Breast epithelium (tissue), 4 donors: ENCODE results near the gene COL5A1. TPM values are rescaled to one million over a fixed set of nuclear protein-coding genes. Genes with fewer than 3 reads are reported as not detected.

Source experiments
- DNase-seq, 2 donors: peaks; one replicate each; pipeline ENCODE4 v3.0.0-alpha.2; 2019; ENCODE audit warnings: low spot score in 2 of 2
- H3K27ac ChIP-seq, 2 donors: fragments of 200-600 bp; sonication (generic) in 1 of 2; one replicate each; pipeline ENCODE4 v1.5.1; 2016 to 2019; ENCODE audit warnings: mild to moderate bottlenecking in 1 of 2
- H3K27me3 ChIP-seq, 2 donors: fragments of 200-600 bp; sonication (generic) in 1 of 2; one replicate each; pipeline versions ENCODE4 v1.5.1 to v1.6.0; 2017 to 2019; ENCODE audit warnings: control low read depth in 1 of 2, mild to moderate bottlenecking in 1 of 2
- H3K36me3 ChIP-seq: fragments of 200-600 bp; one replicate; pipeline ENCODE4 v1.5.1; 2019
- H3K4me1 ChIP-seq, 2 donors: fragments of 200-600 bp; sonication (generic); one replicate each; pipeline ENCODE4 v1.5.1; 2016 to 2019; ENCODE audit warnings: control low read depth in 1 of 2
- H3K4me3 ChIP-seq, 3 donors: fragments of 200-600 bp; sonication (generic); 1 replicate in 2 of 3; 2 replicates in 1 of 3; pipeline ENCODE4 v1.5.1; 2016 to 2019; ENCODE audit warnings: mild to moderate bottlenecking in 3 of 3, moderate library complexity in 2 of 3
- H3K9me3 ChIP-seq, 2 donors: fragments of 200-600 bp; sonication (generic) in 1 of 2; one replicate each; pipeline ENCODE4 v1.5.1; 2016 to 2019; ENCODE audit warnings: control low read depth in 1 of 2
- CTCF ChIP-seq, 3 donors: fragments of 450-650 bp; IDR thresholded peaks; one replicate each; pipeline ENCODE4 v1.5.1; 2016 to 2017; ENCODE audit warnings: antibody characterized with exemption in 3 of 3, mild to moderate bottlenecking in 3 of 3, moderate library complexity in 3 of 3
- POLR2A ChIP-seq: fragments of 450-650 bp; IDR thresholded peaks from one replicate; pipeline ENCODE4 v1.6.1; 2016; ENCODE audit warnings: antibody characterized with exemption, mild to moderate bottlenecking, moderate library complexity
- POLR2AphosphoS5 ChIP-seq, 3 donors: sonication (generic); formaldehyde crosslinking; IDR thresholded peaks; one replicate each; pipeline ENCODE4 v1.6.1; 2017; ENCODE audit warnings: antibody characterized with exemption in 3 of 3
- intact Hi-C: fragments of 100-400 bp; cut with DNase I; formaldehyde crosslinking; loops from one replicate; pipeline ENCODE4 v1.15.1; 2023; ENCODE audit warnings: low total_unique reads
- total RNA-seq, 3 donors: library from RNA; depleted of rRNA; stranded (reverse); fragments of >200 nt; gene quantifications; one replicate each; pipeline ENCODE4 v1.1.0, GENCODE V29; 2016

The COL5A1 gene
- total RNA-seq, 3 donors from 2014 or later = 12.1 to 17.0 (median 15.4) TPM

- Histone ChIP-seq H3K27me3 (no peaks in the 10 kb centered on the region), H3K9me3 (peaks cover 0 to 5% of the 10 kb centered on the region in 2 donors), H3K4me3 (no peak overlapping the region), H3K27ac (peak overlapping the region in 1 of 2 donors; percentile 32), H3K4me1 (no peaks in the 10 kb centered on the region), H3K36me3 (no peaks in the 10 kb centered on the region)
- intact Hi-C loops = no loop called here
- TF ChIP-seq POLR2A (no peak), CTCF (IDR thresholded peaks at IDR 0.05) (no peak), POLR2AphosphoS5 (IDR thresholded peaks at IDR 0.05) (no peak)
- no peak for DNase-seq
These were observed 38.2 kb downstream of the COL5A1 start for GRCh38 chr9:134679616-134680392.

DNA sequence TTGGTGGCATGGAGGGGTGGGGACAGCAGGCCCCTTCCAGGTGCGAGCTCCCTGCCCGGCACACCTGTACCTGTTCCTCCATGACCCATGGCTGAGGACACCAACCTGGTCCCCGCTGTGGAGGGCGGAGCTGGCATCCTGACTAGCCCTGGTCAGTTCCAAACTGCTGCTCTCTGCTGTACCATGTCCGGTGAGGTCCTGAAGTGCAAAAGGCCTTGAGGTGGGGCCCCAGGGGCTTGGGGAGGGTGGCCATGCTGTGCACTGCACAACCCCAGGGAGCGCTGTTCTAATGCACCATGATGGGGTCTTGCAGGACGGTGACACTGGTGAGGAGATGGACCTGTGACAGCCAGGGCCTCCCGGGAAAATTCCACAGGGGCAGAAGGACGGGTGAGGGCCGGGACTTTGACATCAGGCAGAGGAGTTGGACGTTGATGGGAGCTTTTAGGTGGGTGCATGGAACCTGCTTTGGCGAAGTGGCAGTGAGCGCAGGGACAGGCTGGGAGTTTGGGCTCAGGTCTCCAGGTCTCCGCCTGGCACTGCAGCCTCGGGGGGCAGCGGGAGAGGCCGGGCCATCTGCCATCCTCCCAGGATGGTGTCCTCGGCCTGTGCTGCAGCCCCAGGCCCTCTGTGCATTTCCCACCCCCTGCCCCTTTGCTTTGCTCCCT is 38.9 kb downstream of the COL5A1 start:
- Histone ChIP-seq H3K4me1 (no peaks in the 10 kb centered on the region), H3K36me3 (no peaks in the 10 kb centered on the region), H3K4me3 (no peak overlapping the region), H3K27ac (peak overlapping the region in 1 of 2 donors; percentile 32), H3K27me3 (no peaks in the 10 kb centered on the region), H3K9me3 (peaks cover 0 to 3% of the 10 kb centered on the region in 2 donors)
- TF ChIP-seq CTCF (IDR thresholded peaks at IDR 0.05) = no peak
- TF ChIP-seq POLR2AphosphoS5 (IDR thresholded peaks at IDR 0.05) = no peak
- no peak for TF ChIP-seq POLR2A
- intact Hi-C loops = no loop called here
- DNase-seq = no peak

DNA sequence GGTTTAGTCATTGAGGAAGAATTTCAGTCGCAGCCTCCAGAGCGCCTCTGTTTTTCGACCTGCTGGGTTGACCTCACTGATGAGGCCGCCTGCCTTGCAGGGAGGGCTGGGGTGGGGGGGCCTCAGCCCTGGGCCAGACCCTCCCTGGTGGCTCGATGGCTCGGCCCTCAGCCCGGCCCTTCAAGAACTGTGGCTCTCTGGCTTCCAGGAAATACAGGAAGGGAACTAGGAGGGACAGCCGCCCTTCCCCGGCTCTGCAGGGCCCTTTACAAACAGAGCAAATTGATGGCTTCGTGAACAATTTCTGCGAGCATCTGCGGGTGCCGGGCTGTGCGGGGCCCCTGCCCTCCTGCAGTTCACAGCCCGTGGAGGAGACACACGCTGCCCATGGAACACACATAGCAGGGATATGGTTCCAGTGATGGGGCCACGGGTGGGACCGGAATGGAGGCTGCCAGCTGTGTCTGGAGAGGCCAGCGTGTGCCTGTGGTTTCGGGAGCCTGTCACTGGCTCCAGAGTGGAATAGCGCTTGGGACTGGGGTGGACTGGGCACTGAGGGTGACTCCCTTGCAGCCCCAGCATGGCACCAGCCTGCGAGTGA is 39.6 kb downstream of the COL5A1 start:
- no peaks in the 10 kb centered on the region for H3K4me1 ChIP-seq
- no peak overlapping the region for H3K4me3 ChIP-seq
- TF ChIP-seq CTCF (IDR thresholded peaks at IDR 0.05) (no peak), POLR2A (no peak), POLR2AphosphoS5 (IDR thresholded peaks at IDR 0.05) (no peak)
- H3K36me3 ChIP-seq = no peaks in the 10 kb centered on the region
- no peaks in the 10 kb centered on the region for H3K27me3 ChIP-seq
- H3K9me3 ChIP-seq = no peaks in the 10 kb centered on the region
- DNase-seq = no peak
- peak overlapping the region in 1 of 2 donors; percentile 32 for H3K27ac ChIP-seq
- intact Hi-C loops = no loop called here

- DNase-seq = no peak
- Histone ChIP-seq H3K9me3 (no peaks in the 10 kb centered on the region), H3K4me3 (no peak overlapping the region), H3K27ac (peak overlapping the region in 1 of 2 donors; percentile 19), H3K27me3 (no peaks in the 10 kb centered on the region), H3K36me3 (no peaks in the 10 kb centered on the region), H3K4me1 (no peaks in the 10 kb centered on the region)
- TF ChIP-seq POLR2AphosphoS5 (IDR thresholded peaks at IDR 0.05) (no peak), POLR2A (no peak), CTCF (IDR thresholded peaks at IDR 0.05) (no peak)
- intact Hi-C loops = no loop called here
These were observed 40.4 kb downstream of the COL5A1 start for GRCh38 chr9:134682026-134682425.
